Measurements from ENCODE around the gene OBSCN. TPM values are rescaled to one million over a fixed set of nuclear protein-coding genes. Genes with fewer than 3 reads are reported as not detected.
A peak's percentile ranks its signal among the peaks of the same experiment; 100 is the strongest.
"Not testable (repeated sequence)": the region's sequence is repeated elsewhere in the genome, so short reads cannot be mapped to it uniquely, and the experiment has no call there.

Gene OBSCN
- total and polyA plus RNA-seq, 5 donors = 144 to 234 (median 188) TPM

GRCh38 chr1:228258486-228258885 lies 50.6 kb downstream of the OBSCN start:
- Histone ChIP-seq H3K9me3 (ENCODE audit: control insufficient read depth, low read length) (no peaks in the 10 kb centered on the region), H3K27ac (ENCODE audit: low read length) (no peak overlapping the region), H3K4me1 (ENCODE audit: control insufficient read depth, insufficient read depth, low read length) (no peaks in the 10 kb centered on the region), H3K27me3 (ENCODE audit: control insufficient read depth, insufficient read depth) (no peaks in the 10 kb centered on the region), H3K4me3 (ENCODE audit: low read length) (no peak overlapping the region)
- ATAC-seq (no peak), DNase-seq (no peak)
- intact Hi-C loops (cut with DNase I) = no loop called here
- WGBS = 97% methylated on average over 1 of the region's 1 CpG

- intact Hi-C loops (cut with DNase I) = no loop called here
- WGBS = 95% methylated on average over 9 of the region's 9 CpGs
- Histone ChIP-seq H3K4me3 (ENCODE audit: low read length) (no peak overlapping the region), H3K27ac (ENCODE audit: low read length) (no peak overlapping the region), H3K9me3 (ENCODE audit: control insufficient read depth, low read length) (no peaks in the 10 kb centered on the region), H3K27me3 (ENCODE audit: control insufficient read depth, insufficient read depth) (no peaks in the 10 kb centered on the region), H3K4me1 (ENCODE audit: control insufficient read depth, insufficient read depth, low read length) (no peaks in the 10 kb centered on the region)
- ATAC-seq = no peak
- DNase-seq = peak in 1 of 3 donors; percentile 22
Measured at GRCh38 chr1:228259368-228259894, 51.6 kb downstream of the OBSCN start.

GRCh38 chr1:228259951-228260350 lies 52.1 kb downstream of the OBSCN start:
- Histone ChIP-seq H3K9me3 (ENCODE audit: control insufficient read depth, low read length) (no peaks in the 10 kb centered on the region), H3K4me1 (ENCODE audit: control insufficient read depth, insufficient read depth, low read length) (no peaks in the 10 kb centered on the region), H3K27ac (ENCODE audit: low read length) (no peak overlapping the region), H3K27me3 (ENCODE audit: control insufficient read depth, insufficient read depth) (no peaks in the 10 kb centered on the region), H3K4me3 (ENCODE audit: low read length) (no peak overlapping the region)
- DNase-seq = peak in 1 of 3 donors; percentile 32
- no peak for ATAC-seq
- 75% methylated on average over 3 of the region's 3 CpGs for WGBS
- intact Hi-C loops (cut with DNase I) = no loop called here

GRCh38 chr1:228261706-228262105 lies 53.9 kb downstream of the OBSCN start:
- WGBS = 87% methylated on average over 1 of the region's 1 CpG

DNA sequence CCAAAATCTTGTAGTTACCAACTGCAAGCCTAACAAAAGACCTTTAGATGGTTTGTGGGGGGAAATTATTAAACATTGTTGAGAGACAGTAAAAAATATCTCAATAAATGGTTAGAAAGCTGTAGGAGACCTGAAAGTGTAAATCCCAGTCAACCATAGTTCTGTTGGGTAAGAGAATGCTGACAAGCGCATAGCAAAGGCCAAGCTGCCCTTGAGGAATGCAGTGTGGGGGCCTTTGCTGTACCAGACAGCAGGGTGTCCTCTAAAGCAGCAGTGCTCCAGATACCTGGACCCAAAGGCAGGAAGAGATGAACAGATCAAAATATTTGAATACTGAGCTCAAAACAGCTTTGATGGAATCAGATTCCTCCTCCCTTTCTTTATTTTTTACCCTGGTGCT lies 54.6 kb downstream of the OBSCN start:
- no peak for ATAC-seq
- H3K9me3 ChIP-seq (ENCODE audit: control insufficient read depth, low read length) = no peaks in the 10 kb centered on the region
- H3K4me1 ChIP-seq (ENCODE audit: control insufficient read depth, insufficient read depth, low read length) = no peaks in the 10 kb centered on the region
- H3K4me3 ChIP-seq (ENCODE audit: low read length) = no peak overlapping the region
- WGBS = 98% methylated on average over 1 of the region's 1 CpG
- no peak for DNase-seq
- H3K27me3 ChIP-seq (ENCODE audit: control insufficient read depth, insufficient read depth) = no peaks in the 10 kb centered on the region
- no peak overlapping the region for H3K27ac ChIP-seq (ENCODE audit: low read length)
- intact Hi-C loops (cut with DNase I) = no loop called here

More at GRCh38 chr1:228261706-228262105, 53.9 kb downstream of the OBSCN start:
- Histone ChIP-seq H3K4me1 (ENCODE audit: control insufficient read depth, insufficient read depth, low read length) (no peaks in the 10 kb centered on the region), H3K27me3 (ENCODE audit: control insufficient read depth, insufficient read depth) (no peaks in the 10 kb centered on the region), H3K9me3 (ENCODE audit: control insufficient read depth, low read length) (no peaks in the 10 kb centered on the region), H3K27ac (ENCODE audit: low read length) (no peak overlapping the region), H3K4me3 (ENCODE audit: low read length) (no peak overlapping the region)
- intact Hi-C loops (cut with DNase I) = no loop called here
- DNase-seq (no peak), ATAC-seq (no peak)

GRCh38 chr1:228263636-228264035 lies 55.8 kb downstream of the OBSCN start:
- 94% methylated on average over 10 of the region's 10 CpGs for WGBS
- Histone ChIP-seq H3K4me1 (ENCODE audit: control insufficient read depth, insufficient read depth, low read length) (no peaks in the 10 kb centered on the region), H3K4me3 (ENCODE audit: low read length) (no peak overlapping the region), H3K27me3 (ENCODE audit: control insufficient read depth, insufficient read depth) (no peaks in the 10 kb centered on the region), H3K9me3 (ENCODE audit: control insufficient read depth, low read length) (no peaks in the 10 kb centered on the region), H3K27ac (ENCODE audit: low read length) (no peak overlapping the region)
- intact Hi-C loops (cut with DNase I) = no loop called here
- peak in 1 of 2 donors; percentile 19 for ATAC-seq
- DNase-seq = no peak

GRCh38 chr1:228264090-228264829 lies 56.4 kb downstream of the OBSCN start:
- H3K9me3 ChIP-seq (ENCODE audit: control insufficient read depth, low read length) = no peaks in the 10 kb centered on the region
- H3K4me1 ChIP-seq (ENCODE audit: control insufficient read depth, insufficient read depth, low read length) = no peaks in the 10 kb centered on the region
- DNase-seq (no peak), ATAC-seq (no peak)
- 90% methylated on average over 24 of the region's 24 CpGs for WGBS
- H3K27ac ChIP-seq (ENCODE audit: low read length) = no peak overlapping the region
- no peak overlapping the region for H3K4me3 ChIP-seq (ENCODE audit: low read length)
- intact Hi-C loops (cut with DNase I) = no loop called here
- no peaks in the 10 kb centered on the region for H3K27me3 ChIP-seq (ENCODE audit: control insufficient read depth, insufficient read depth)

- Histone ChIP-seq H3K27ac (ENCODE audit: low read length) (no peak overlapping the region), H3K4me1 (ENCODE audit: control insufficient read depth, insufficient read depth, low read length) (no peaks in the 10 kb centered on the region), H3K27me3 (ENCODE audit: control insufficient read depth, insufficient read depth) (no peaks in the 10 kb centered on the region), H3K9me3 (ENCODE audit: control insufficient read depth, low read length) (no peaks in the 10 kb centered on the region), H3K4me3 (ENCODE audit: low read length) (no peak overlapping the region)
- DNase-seq (no peak), ATAC-seq (no peak)
- intact Hi-C loops (cut with DNase I) = no loop called here
Measured at GRCh38 chr1:228265167-228265566, 57.3 kb downstream of the OBSCN start.

GRCh38 chr1:228267962-228268880 lies 60.4 kb downstream of the OBSCN start:
- intact Hi-C loops (cut with DNase I) = no loop called here
- H3K4me1 ChIP-seq (ENCODE audit: control insufficient read depth, insufficient read depth, low read length) = no peaks in the 10 kb centered on the region
- ATAC-seq (peak; percentile 65 to 68), DNase-seq (no peak)
- H3K27me3 ChIP-seq (ENCODE audit: control insufficient read depth, insufficient read depth) = no peaks in the 10 kb centered on the region
- WGBS = 82% methylated on average over 22 of the region's 22 CpGs
- no peaks in the 10 kb centered on the region for H3K9me3 ChIP-seq (ENCODE audit: control insufficient read depth, low read length)
- no peak overlapping the region for H3K4me3 ChIP-seq (ENCODE audit: low read length)
- no peak overlapping the region for H3K27ac ChIP-seq (ENCODE audit: low read length)

DNA sequence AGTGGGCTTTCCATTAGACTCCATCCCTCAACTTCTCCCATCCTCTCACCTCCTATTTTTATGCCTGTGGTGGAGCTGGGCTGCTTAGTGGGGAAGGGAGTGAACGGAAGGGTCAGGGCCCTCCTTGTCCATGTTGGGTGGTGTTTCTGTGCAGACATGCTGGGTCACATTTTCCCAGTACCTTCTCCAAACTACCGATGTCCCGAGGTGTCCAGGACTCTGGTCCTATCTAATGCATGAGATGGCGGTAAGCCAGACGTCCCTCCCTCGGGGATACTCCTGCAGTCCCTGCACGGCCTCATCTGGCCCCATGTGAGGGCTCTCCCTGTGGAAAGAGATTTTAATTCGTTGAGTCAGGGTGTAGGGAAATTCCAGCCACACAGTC lies 61.0 kb downstream of the OBSCN start:
- Histone ChIP-seq H3K27me3 (ENCODE audit: control insufficient read depth, insufficient read depth) (no peaks in the 10 kb centered on the region), H3K9me3 (ENCODE audit: control insufficient read depth, low read length) (no peaks in the 10 kb centered on the region), H3K4me3 (ENCODE audit: low read length) (no peak overlapping the region), H3K27ac (ENCODE audit: low read length) (no peak overlapping the region), H3K4me1 (ENCODE audit: control insufficient read depth, insufficient read depth, low read length) (no peaks in the 10 kb centered on the region)
- ATAC-seq (no peak), DNase-seq (no peak)
- intact Hi-C loops (cut with DNase I) = no loop called here
- WGBS = 68% methylated on average over 8 of the region's 8 CpGs

DNA sequence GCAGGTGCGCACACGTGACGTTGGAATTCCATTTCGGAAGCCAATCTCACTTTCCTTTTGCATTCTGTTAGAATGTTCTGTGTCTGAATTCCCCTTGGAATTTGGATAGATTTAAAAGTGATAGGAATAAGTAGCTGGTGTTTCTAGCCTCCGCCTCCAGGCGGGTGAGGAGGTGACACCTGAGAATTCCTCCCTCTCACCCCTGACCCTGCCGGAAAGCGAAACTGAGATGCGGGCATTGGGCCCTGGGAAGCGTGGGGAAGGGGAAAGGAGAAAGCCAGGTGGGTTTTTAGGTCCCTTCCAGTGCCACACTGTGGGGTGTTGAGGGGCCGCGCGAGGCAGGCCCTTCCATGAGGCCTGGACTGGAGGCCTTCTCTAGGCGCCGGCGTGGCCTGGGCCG lies 61.6 kb downstream of the OBSCN start:
- H3K4me1 ChIP-seq (ENCODE audit: control insufficient read depth, insufficient read depth, low read length); ATAC-seq; H3K4me3 ChIP-seq (ENCODE audit: low read length); DNase-seq; H3K9me3 ChIP-seq (ENCODE audit: control insufficient read depth, low read length); intact Hi-C loops (cut with DNase I); H3K27ac ChIP-seq (ENCODE audit: low read length); H3K27me3 ChIP-seq (ENCODE audit: control insufficient read depth, insufficient read depth): not testable (repeated sequence)
- WGBS = 95% methylated on average over 15 of the region's 17 CpGs

All from right cardiac atrium (tissue), 5 donors.